GM23248 (cell line): Measurements from ENCODE around the gene MPP3. TPM values are rescaled to one million over a fixed set of nuclear protein-coding genes. Genes with fewer than 3 reads are reported as not detected.

Experiments
- DNase-seq: peaks from one replicate; pipeline ENCODE4 v3.0.0-alpha.2; 2015
- H2AFZ ChIP-seq: fragments of 200-600 bp; sonication (generic); 2 replicates; pipeline ENCODE4 v1.6.1; 2016; ENCODE audit warnings: antibody characterized with exemption
- H3F3A ChIP-seq: fragments of 200-600 bp; sonication (generic); 2 replicates; pipeline ENCODE4 v1.6.1; 2016; ENCODE audit warnings: mild to moderate bottlenecking, antibody characterized with exemption, mixed run types; ENCODE audit not compliant: insufficient read depth
- H3K27ac ChIP-seq: fragments of 200-600 bp; sonication (generic); 2 replicates; pipeline ENCODE4 v1.5.1; 2016; ENCODE audit warnings: mild to moderate bottlenecking
- H3K27me3 ChIP-seq: fragments of 200-600 bp; sonication (generic); replicated peaks from 2 replicates; pipeline ENCODE4 v1.6.1; 2016; ENCODE audit warnings: mild to moderate bottlenecking; ENCODE audit not compliant: insufficient read depth
- H3K36me3 ChIP-seq: fragments of 200-600 bp; sonication (generic); 2 replicates; pipeline ENCODE4 v1.6.1; 2016; ENCODE audit warnings: low read depth, mild to moderate bottlenecking
- H3K4me1 ChIP-seq: fragments of 200-600 bp; sonication (generic); 2 replicates; pipeline ENCODE4 v1.6.1; 2016; ENCODE audit warnings: mild to moderate bottlenecking; ENCODE audit not compliant: insufficient read depth
- H3K4me2 ChIP-seq: fragments of 200-600 bp; sonication (generic); one replicate; pipeline ENCODE4 v1.6.1; 2016; ENCODE audit warnings: mild to moderate bottlenecking; ENCODE audit not compliant: unreplicated experiment
- H3K4me3 ChIP-seq: fragments of 200-600 bp; sonication (generic); 2 replicates; pipeline ENCODE4 v1.5.1; 2016; ENCODE audit warnings: mild to moderate bottlenecking
- H3K79me2 ChIP-seq: fragments of 200-600 bp; sonication (generic); 2 replicates; pipeline ENCODE4 v1.6.1; 2016; ENCODE audit warnings: mild to moderate bottlenecking; ENCODE audit not compliant: insufficient read depth
- H3K9ac ChIP-seq: fragments of 200-600 bp; sonication (generic); 2 replicates; pipeline ENCODE4 v1.6.1; 2016; ENCODE audit warnings: mild to moderate bottlenecking
- H3K9me2 ChIP-seq: fragments of 200-600 bp; sonication (generic); 2 replicates; pipeline ENCODE4 v1.6.1; 2016; ENCODE audit warnings: mixed run types, mild to moderate bottlenecking, moderate library complexity; ENCODE audit not compliant: insufficient read depth
- H3K9me3 ChIP-seq: fragments of 200-600 bp; sonication (generic); one replicate; pipeline ENCODE4 v1.6.1; 2017; ENCODE audit warnings: low read depth
- H4K20me1 ChIP-seq: fragments of 200-600 bp; sonication (generic); 2 replicates; pipeline ENCODE4 v1.6.0; 2016; ENCODE audit not compliant: insufficient read depth
- EZH2 ChIP-seq: fragments of 200-600 bp; sonication (generic); IDR thresholded peaks from 2 replicates; pipeline ENCODE4 v1.6.1; 2018; ENCODE audit warnings: antibody characterized with exemption, mild to moderate bottlenecking; ENCODE audit not compliant: insufficient read depth, poor library complexity, severe bottlenecking
- EZH2phosphoT487 ChIP-seq: fragments of 200-600 bp; sonication (generic); IDR thresholded peaks from 2 replicates; pipeline ENCODE4 v1.6.1; 2018; ENCODE audit warnings: antibody characterized with exemption, moderate library complexity, mild to moderate bottlenecking, low read depth; ENCODE audit not compliant: insufficient read depth
- WGBS, 2 experiments: methylation state at CpG; one replicate each; pipeline ENCODE4 v1.1.6; 2015 to 2017; ENCODE audit warnings: low lambda C conversion rate in 2 of 2, low coverage in 1 of 2; ENCODE audit errors: missing lambda C conversion rate in 2 of 2; 5-methylcytosine and 5-hydroxymethylcytosine counted together
- in situ Hi-C: fragments of 300-500 bp; cut with MboI; formaldehyde crosslinking; loops from 2 replicates; pipeline ENCODE4 v1.15.0; 2020
- polyA plus RNA-seq: library from polyadenylated mRNA; unstranded; fragments of >200 nt; fragmentation: Nextera tagmentation; extraction: Ambion mirVana; gene quantifications from 2 replicates; pipeline ENCODE4 v1.2.1, GENCODE V29; 2016
- total RNA-seq: library from RNA; depleted of rRNA; stranded (reverse); fragments of >200 nt; shearing (Covaris generic); gene quantifications from 2 replicates; pipeline ENCODE4 v1.2.3, GENCODE V29; 2014; rRNA removed

MPP3 gene
- 6.3 and 11.1 TPM in 2 replicates for total RNA-seq
- polyA plus RNA-seq: 4.8 and 6.6 TPM in 2 replicates

GRCh38 chr17:43832976-43833829 is at the start of gene MPP3:
Gene MPP3, minus strand, starts transcription at chr17:43833146. Its CDS starts 1,240 bp downstream, at chr17:43831906.
- in situ Hi-C loops: no loop called here
- Histone ChIP-seq H3K79me2 (no peaks in the 10 kb centered on the region), H3K4me3 (peak within 1 kb of the TSS; percentile 81), H4K20me1 (no peaks in the 10 kb centered on the region), H3K27ac (peak within 1 kb of the TSS; percentile 23; the same call in 1 of the 2 replicates), H3K27me3 (no peaks in the 10 kb centered on the region), H3K4me2 (peak within 1 kb of the TSS; percentile 89), H3K9me2 (no peaks in the 10 kb centered on the region), H2AFZ (peak within 1 kb of the TSS; percentile 77), H3K36me3 (no peaks in the 10 kb centered on the region; the same call in 1 of the 2 replicates), H3K9me3 (no peaks in the 10 kb centered on the region), H3K9ac (peak within 1 kb of the TSS; percentile 88), H3F3A (peaks cover 11% of the 10 kb centered on the region; the same call in 1 of the 2 replicates), H3K4me1 (peaks cover 14% of the 10 kb centered on the region)
- TF ChIP-seq EZH2 (no peak), EZH2phosphoT487 (no peak)
- 5 to 9% methylated on average over 24 to 55 of the region's 87 CpGs for WGBS, 2 experiments
- DNase-seq: peak; percentile 90

GRCh38 chr17:43881758-43882505 is 49.0 kb upstream of the MPP3 start:
- H3K79me2 ChIP-seq: no peaks in the 10 kb centered on the region
- TF ChIP-seq EZH2phosphoT487 (no peak), EZH2 (no peak)
- no peaks in the 10 kb centered on the region for H3K4me1 ChIP-seq
- no peaks in the 10 kb centered on the region for H3K36me3 ChIP-seq
- H4K20me1 ChIP-seq: no peaks in the 10 kb centered on the region
- no peak for DNase-seq
- no peaks in the 10 kb centered on the region for H3K27me3 ChIP-seq
- WGBS, 2 experiments: 93% methylated on average over 25 to 27 of the region's 27 CpGs
- H3K9ac ChIP-seq: no peak overlapping the region
- in situ Hi-C loops: no loop called here
- no peak overlapping the region for H2AFZ ChIP-seq
- no peak overlapping the region for H3K27ac ChIP-seq
- no peaks in the 10 kb centered on the region for H3K9me2 ChIP-seq
- no peak overlapping the region for H3K4me3 ChIP-seq
- no peak overlapping the region for H3K4me2 ChIP-seq
- no peaks in the 10 kb centered on the region for H3K9me3 ChIP-seq
- H3F3A ChIP-seq: no peaks in the 10 kb centered on the region

GRCh38 chr17:43881181-43881580 is 48.2 kb upstream of the MPP3 start:
- no peaks in the 10 kb centered on the region for H3K9me2 ChIP-seq
- no peak overlapping the region for H2AFZ ChIP-seq
- in situ Hi-C loops: no loop called here
- 95 to 96% methylated on average over 12 of the region's 12 CpGs for WGBS, 2 experiments
- no peaks in the 10 kb centered on the region for H3K27me3 ChIP-seq
- no peaks in the 10 kb centered on the region for H4K20me1 ChIP-seq
- H3K4me1 ChIP-seq: no peaks in the 10 kb centered on the region
- H3K4me2 ChIP-seq: no peak overlapping the region
- TF ChIP-seq EZH2phosphoT487 (no peak), EZH2 (no peak)
- no peak overlapping the region for H3K27ac ChIP-seq
- no peaks in the 10 kb centered on the region for H3K9me3 ChIP-seq
- no peak overlapping the region for H3K4me3 ChIP-seq
- H3F3A ChIP-seq: no peaks in the 10 kb centered on the region
- no peaks in the 10 kb centered on the region for H3K79me2 ChIP-seq
- no peaks in the 10 kb centered on the region for H3K36me3 ChIP-seq
- no peak for DNase-seq
- H3K9ac ChIP-seq: no peak overlapping the region

GRCh38 chr17:43880420-43880991 is 47.6 kb upstream of the MPP3 start:
- no peak for TF ChIP-seq EZH2phosphoT487
- TF ChIP-seq EZH2: no peak
- Histone ChIP-seq H3K4me2 (no peak overlapping the region), H3K27ac (no peak overlapping the region), H4K20me1 (no peaks in the 10 kb centered on the region), H3K4me3 (no peak overlapping the region), H3K79me2 (no peaks in the 10 kb centered on the region), H3K9ac (no peak overlapping the region), H3K27me3 (no peaks in the 10 kb centered on the region), H3K36me3 (no peaks in the 10 kb centered on the region), H3K9me3 (no peaks in the 10 kb centered on the region), H3F3A (no peaks in the 10 kb centered on the region), H3K4me1 (no peaks in the 10 kb centered on the region), H2AFZ (no peak overlapping the region), H3K9me2 (no peaks in the 10 kb centered on the region)
- peak; percentile 30 for DNase-seq
- in situ Hi-C loops: no loop called here
- WGBS, 2 experiments: 81 to 82% methylated on average over 16 to 20 of the region's 20 CpGs
